IPS-11a (cell line): ENCODE measurements around the gene STMN3.
"Not testable (repeated sequence)": the region's sequence is repeated elsewhere in the genome, so short reads cannot be mapped to it uniquely, and the experiment has no call there.

Experiments used
- H3K4me3 ChIP-seq: one replicate; pipeline ENCODE4 v1.5.1; 2013; ENCODE audit warnings: low read depth, low read length, control low read depth

STMN3 gene

DNA sequence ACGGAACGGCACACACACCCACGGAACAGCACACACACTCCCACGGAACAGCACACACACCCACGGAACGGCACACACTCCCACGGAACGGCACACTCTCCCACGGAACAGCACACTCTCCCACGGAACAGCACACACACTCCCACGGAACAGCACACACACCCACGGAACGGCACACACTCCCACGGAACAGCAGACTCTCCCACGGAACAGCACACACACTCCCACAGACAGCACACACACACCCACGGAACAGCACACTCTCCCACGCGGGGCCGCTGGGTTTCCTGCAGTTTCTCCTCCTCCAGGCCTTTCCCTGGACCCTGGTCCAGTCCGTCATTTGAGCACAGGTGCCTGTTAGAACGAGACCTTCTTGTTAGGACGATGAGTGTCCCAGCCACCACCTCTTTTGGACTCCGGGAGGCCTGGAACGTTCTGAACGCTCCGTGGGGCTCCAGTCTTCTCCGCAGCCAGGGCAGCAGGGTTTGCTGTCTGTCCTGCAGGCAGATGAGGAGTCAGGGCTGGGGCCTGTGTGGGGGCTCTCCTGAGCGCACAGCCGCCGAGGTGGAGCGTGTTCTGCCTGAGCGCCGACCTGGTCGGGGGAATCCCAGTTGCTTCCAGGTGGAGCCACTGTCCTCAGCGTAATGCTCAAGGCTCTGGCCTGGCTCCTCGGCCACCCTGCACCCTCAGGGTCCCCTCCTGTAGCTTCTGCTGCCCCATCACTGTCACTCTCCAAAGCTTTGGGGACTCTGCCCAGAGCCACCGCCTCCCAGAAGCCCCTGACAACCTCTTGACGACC, 25.6 kb upstream of the STMN3 start:
- no peak overlapping the region for H3K4me3 ChIP-seq

GRCh38 chr20:63678071-63678470, 24.8 kb upstream of the STMN3 start:
- H3K4me3 ChIP-seq, result no peak overlapping the region

DNA sequence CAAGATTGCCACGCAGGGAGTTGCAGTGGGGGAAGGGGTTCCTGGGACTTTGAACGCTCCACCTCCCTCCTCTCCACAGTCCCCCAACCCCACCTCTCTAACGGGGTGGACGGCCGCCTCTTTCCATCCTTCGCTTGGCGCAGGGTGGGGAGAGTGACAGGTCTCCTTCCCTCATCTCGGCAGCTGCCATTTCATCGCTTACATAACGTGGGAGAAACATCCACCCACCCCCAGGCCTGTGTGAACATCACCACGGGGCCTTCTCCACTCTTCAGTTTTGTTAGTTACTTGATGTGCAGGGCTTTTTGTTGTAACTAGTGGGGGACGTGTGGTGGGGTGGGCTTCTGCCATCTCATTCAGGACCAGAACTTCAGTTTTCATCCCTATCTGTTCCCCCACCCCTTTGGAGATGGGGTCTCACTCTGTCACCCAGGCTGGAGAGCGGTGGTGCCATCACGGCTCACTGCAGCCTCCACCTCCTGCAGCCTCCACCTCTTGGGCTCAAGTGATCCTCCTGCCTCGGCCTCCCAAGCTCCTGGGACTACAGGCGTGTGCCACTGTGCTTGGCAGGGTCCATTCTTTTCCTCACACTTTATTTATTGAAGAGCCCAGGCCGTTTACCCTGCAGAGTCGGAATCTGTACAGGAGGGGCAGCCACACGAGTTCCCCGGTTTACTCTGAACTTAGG, 22.6 kb upstream of the STMN3 start:
- no peak overlapping the region for H3K4me3 ChIP-seq

- H3K4me3 ChIP-seq, result no peak overlapping the region
These were observed 20.7 kb upstream of the STMN3 start for GRCh38 chr20:63673951-63674350.

DNA sequence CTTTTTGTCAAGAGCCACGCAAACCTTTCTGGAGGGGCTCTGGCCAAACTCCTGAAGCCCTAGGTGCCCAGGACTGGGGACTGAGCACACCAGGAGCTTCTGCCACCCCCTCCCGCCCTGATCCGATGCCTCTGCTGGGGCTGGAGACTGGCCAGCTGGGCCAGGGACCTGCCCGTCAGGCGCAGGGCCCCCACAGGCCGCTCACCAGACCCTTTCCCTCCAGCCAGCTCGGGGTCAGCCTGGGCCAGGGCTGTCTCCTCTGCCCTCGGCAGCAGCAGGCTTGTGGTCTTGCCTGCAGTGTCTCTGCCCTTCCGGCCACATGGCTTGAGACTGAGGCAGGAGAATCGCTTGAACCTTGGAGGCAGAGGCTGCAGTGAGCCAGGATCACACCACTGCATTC, 19.4 kb upstream of the STMN3 start:
- H3K4me3 ChIP-seq, result no peak overlapping the region

DNA sequence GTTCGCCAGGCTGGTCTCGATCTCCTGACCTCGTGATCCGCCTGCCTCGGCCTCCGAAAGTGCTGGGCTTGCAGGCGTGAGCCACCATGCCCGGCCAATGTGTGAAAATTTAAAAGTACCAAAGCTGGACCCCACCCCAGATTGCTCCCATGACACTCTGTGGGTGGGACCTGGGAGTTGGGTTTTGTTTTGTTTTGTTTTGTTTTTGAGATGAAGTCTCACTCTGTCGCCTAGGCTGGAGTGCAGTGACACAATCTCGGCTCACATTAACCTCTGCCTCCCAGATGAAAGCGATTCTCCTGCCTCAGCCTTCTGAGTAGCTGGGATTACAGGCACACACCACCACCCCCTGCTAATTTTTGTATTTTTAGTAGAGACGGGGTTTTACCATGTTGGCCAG, 18.5 kb upstream of the STMN3 start:
- not testable (repeated sequence) for H3K4me3 ChIP-seq

- no peak overlapping the region for H3K4me3 ChIP-seq
These were observed 15.1 kb upstream of the STMN3 start for GRCh38 chr20:63668351-63668750.

GRCh38 chr20:63667858-63668257, 14.6 kb upstream of the STMN3 start:
- H3K4me3 ChIP-seq, result no peak overlapping the region

- H3K4me3 ChIP-seq, result no peak overlapping the region
These were observed 12.5 kb upstream of the STMN3 start for GRCh38 chr20:63665708-63666107.

DNA sequence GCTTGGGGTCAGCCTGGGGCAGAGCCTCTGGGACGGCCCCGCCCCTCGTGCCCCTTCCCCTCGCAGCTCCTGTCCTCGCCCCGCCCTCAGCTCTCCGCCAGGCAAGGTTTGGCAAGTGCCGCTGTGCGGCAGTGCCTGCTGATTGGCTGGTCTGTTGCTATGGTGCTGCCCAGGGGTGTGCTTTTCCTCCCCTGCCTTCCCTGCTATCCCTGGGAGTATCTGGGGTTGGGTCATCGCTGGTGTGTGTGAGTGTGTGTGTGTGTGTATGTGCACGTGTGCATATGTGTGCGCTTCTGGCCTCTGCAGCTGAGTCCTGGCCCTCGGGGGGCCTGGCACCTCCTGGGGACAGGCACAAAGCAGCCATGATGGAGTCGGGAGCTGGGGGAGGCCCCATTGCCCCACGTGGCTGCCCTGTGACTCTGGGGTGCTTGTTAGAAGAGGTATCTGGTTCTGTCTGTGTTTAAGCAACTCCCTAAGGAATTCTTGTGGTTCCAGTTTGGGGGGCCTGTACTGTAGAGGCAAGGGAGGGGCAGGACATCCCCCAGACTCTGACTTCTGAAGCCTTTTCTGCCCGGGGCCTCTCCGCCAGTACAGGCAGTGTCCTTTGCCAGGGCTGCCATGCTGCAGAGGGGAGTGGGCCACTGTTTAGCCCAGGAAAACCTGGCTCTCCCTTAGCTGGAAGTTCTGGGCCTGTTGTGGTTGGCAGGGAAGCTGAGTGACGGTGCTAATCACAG, 11.8 kb upstream of the STMN3 start:
- no peak overlapping the region for H3K4me3 ChIP-seq

DNA sequence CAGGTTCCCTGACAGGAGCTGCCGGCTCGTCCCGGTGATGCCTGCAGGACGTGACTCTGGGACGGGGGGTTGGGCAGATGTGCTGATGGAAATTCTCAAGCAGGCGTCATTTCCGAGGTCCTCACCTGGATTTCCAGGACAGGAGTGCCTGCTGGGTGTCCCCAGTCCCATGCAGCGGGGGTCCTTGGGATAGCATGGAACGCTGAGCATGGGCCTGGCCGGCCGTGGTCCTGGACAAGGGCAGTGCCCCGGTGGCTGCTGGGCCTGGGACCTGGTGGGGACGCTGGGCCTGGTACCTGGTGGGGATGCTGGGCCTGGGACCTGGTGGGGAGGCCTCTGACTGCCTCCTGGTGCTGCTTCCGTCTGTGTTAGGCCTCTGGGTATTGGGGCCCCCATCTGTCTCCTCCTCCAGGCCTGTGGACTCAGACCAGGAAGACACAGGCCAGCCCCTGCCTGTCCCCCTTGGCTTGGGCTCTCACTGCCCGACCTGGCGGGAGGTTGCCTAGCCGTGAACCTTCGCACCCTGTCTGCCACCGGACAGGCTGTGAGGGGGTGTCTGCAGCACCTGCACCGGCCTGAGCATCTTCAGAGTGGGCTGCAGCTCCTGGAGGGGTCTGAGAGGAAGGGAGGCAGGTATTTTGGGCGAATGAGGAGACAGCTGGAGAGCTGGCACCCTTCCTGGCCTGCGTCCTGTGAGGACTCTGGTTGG, 11.1 kb upstream of the STMN3 start:
- H3K4me3 ChIP-seq, result no peak overlapping the region

- no peak overlapping the region for H3K4me3 ChIP-seq
These were observed 10.3 kb upstream of the STMN3 start for GRCh38 chr20:63663332-63664066.

DNA sequence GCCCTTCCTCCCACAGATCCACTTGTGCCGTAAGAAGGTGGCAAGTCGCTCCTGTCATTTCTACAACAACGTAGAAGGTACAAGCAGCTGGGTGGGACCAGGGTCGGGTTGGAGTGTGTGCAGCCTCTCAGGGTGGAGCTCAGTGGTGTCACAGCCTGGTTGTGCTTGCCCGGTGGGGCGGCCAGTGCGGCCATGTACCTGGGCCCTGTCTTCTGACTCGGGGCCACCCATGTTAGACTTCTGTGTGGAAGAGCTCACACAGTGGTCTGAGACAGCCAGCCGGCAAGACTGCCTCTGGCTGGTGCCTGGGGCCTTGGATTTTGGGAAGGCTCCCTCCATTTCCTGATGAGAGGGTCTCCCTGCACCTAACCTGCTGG, 9.6 kb upstream of the STMN3 start:
- no peak overlapping the region for H3K4me3 ChIP-seq

DNA sequence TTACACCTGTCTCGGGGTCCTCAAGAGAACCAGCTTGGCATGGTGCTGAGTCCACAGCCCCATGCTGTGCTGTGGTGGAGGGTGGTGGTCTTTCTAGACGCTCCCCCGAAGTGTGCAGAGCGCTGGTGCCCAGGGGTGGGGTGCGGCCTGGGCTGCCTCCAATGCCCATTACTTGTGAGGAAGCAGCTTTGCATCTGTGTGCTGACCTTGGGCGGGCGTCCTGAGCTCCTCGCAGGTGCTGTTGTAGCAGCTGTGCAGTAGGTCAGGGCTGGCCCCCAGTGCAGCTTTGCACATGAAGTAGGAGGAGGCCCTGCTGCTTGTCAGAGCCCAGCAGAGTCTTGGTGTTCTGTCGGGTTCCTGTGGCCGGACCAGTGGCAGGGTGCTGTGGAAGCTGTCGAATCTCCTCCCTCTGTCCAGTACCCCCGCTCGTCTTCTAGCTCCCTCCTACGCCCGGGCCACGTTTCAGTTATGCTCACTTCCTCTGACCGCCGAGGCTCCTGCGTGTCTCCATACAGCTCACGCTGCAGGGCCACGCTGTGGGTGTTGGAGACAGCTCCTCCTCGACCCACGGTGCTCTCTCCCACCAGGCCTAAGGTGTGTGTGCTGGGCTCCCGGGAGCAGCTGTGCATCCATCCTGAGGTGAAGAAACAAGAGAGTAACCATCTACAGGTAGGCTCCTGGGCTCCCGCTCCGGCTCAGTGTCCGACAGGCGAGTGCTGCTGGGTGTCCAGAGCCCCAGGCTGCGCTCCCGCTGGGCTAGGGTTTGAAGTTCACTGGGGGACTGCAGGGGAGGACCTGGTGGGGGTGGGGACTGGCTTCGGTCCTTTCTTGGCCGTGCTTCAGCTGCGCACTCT, 9.0 kb upstream of the STMN3 start:
- H3K4me3 ChIP-seq, result no peak overlapping the region

GRCh38 chr20:63661108-63661507, 7.9 kb upstream of the STMN3 start:
- no peak overlapping the region for H3K4me3 ChIP-seq

DNA sequence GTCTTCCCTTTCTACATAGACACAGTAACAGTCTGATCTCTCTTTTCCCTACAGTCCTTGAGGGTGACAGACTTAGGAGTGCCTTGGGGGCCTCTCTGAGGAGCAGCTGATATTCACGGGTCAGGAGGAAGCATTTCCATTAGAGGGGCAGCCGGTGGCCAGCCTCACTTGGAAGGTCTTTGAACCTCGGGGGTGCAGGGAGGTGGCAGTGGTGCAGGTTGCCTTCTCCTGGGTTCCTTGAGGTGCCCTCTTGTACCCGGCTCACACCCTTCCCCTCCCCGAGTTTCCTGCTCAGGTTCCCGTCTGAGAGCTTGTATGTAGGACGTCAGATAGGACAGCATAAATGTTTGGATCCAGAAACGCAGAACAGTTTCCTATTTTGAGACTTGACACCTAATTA, 7.4 kb upstream of the STMN3 start:
- H3K4me3 ChIP-seq, result no peak overlapping the region

- H3K4me3 ChIP-seq, result not testable (repeated sequence)
These were observed 7.0 kb upstream of the STMN3 start for GRCh38 chr20:63660174-63660573.

DNA sequence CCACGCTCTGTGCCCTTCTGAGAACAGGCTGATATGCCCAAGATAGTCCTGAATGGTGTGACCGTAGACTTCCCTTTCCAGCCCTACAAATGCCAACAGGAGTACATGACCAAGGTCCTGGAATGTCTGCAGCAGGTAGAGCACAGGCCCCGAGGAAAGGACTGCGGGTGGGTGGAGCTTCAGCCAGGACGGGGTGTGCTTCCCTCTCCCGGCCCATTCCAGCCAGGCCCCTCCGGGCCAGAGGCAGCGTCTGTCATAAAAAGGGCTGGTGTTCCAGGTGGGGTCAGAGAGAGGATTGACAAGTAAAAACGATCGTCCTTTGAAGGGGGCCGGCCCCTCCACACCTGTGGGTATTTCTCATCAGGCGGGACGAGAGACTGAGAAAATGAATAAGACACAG, 6.1 kb upstream of the STMN3 start:
- peak overlapping the region; percentile 95 for H3K4me3 ChIP-seq

DNA sequence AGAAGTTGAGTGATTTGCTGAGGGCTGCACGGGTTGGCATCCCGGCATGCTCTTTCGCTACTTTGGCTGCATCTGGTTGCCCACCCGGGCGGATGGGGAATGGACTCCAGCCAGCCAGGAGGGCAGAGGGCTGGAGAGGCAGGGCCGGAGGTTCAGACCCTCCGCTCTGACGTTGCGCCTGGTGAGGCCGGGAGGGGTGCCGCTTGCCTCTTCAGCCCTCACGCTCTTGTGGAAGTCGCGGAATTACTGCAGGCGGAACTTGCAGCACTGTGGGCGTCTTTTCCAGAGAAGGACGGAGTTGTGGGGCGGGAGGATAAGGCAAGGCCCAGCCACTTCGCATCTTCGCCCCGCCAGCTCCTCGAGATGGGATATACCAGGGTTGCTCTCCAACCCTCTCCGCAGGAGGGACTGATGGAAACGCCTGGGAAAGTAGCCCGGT, 5.5 kb upstream of the STMN3 start:
- H3K4me3 ChIP-seq, result peak overlapping the region; percentile 95
